ENCODE measurements around the gene MPIG6B.
A peak's percentile ranks its signal among the peaks of the same experiment; 100 is the strongest.

The MPIG6B gene

GRCh38 chr6:31737991-31738979 lies 15.1 kb downstream of the MPIG6B start:
- peak in 1 of 2 donors; percentile 22 for DNase-seq (ENCODE audit: low read depth in 2 of 2)

- peak; percentile 87 to 88 for DNase-seq (ENCODE audit: low read depth in 2 of 2)
Measured at GRCh38 chr6:31739639-31740396, 16.6 kb downstream of the MPIG6B start, which contains the start of gene MSH5. TSS of gene MSH5 (plus strand) at chr6:31740005. CDS start at chr6:31740467, 462 bp downstream.

- DNase-seq (ENCODE audit: low read depth in 2 of 2): no peak
Measured at GRCh38 chr6:31740397-31741223, 17.4 kb downstream of the MPIG6B start.

- no peak for DNase-seq (ENCODE audit: low read depth in 2 of 2)
Measured at GRCh38 chr6:31741815-31742214, 18.6 kb downstream of the MPIG6B start.

- no peak for DNase-seq (ENCODE audit: low read depth in 2 of 2)
Measured at GRCh38 chr6:31742894-31743293, 19.7 kb downstream of the MPIG6B start.

GRCh38 chr6:31744422-31744821 lies 21.2 kb downstream of the MPIG6B start:
- no peak for DNase-seq (ENCODE audit: low read depth in 2 of 2)

- DNase-seq (ENCODE audit: low read depth in 2 of 2): no peak
Measured at GRCh38 chr6:31749301-31750036, 26.3 kb downstream of the MPIG6B start.

GRCh38 chr6:31750411-31751022 lies 27.3 kb downstream of the MPIG6B start:
- DNase-seq (ENCODE audit: low read depth in 2 of 2): no peak

GRCh38 chr6:31752739-31753319 lies 29.7 kb downstream of the MPIG6B start:
- DNase-seq (ENCODE audit: low read depth in 2 of 2): no peak

- DNase-seq (ENCODE audit: low read depth in 2 of 2): no peak
Measured at GRCh38 chr6:31758281-31758680, 35.1 kb downstream of the MPIG6B start.

- no peak for DNase-seq (ENCODE audit: low read depth in 2 of 2)
Measured at GRCh38 chr6:31760790-31761189, 37.6 kb downstream of the MPIG6B start.

- no peak for DNase-seq (ENCODE audit: low read depth in 2 of 2)
Measured at GRCh38 chr6:31761343-31761742, 38.2 kb downstream of the MPIG6B start.

GRCh38 chr6:31762356-31762755 lies 39.2 kb downstream of the MPIG6B start, which contains the start of gene SAPCD1:
TSS of gene SAPCD1 (plus strand) at chr6:31762656. CDS start at chr6:31763055, 399 bp downstream.
- no peak for DNase-seq (ENCODE audit: low read depth in 2 of 2)

- no peak for DNase-seq (ENCODE audit: low read depth in 2 of 2)
Measured at GRCh38 chr6:31762878-31763618, 39.9 kb downstream of the MPIG6B start.

GRCh38 chr6:31763619-31763940 lies 40.4 kb downstream of the MPIG6B start:
- no peak for DNase-seq (ENCODE audit: low read depth in 2 of 2)

GRCh38 chr6:31764198-31764597 lies 41.0 kb downstream of the MPIG6B start:
- DNase-seq (ENCODE audit: low read depth in 2 of 2): no peak

GRCh38 chr6:31765559-31765909 lies 42.4 kb downstream of the MPIG6B start:
- DNase-seq (ENCODE audit: low read depth in 2 of 2): no peak

- DNase-seq (ENCODE audit: low read depth in 2 of 2): no peak
Measured at GRCh38 chr6:31765910-31766794, 43.0 kb downstream of the MPIG6B start.
